ENCODE measurements around the gene ZMAT3.

ZMAT3 gene

GRCh38 chr3:179076243-179077027 is 4.8 kb upstream of the ZMAT3 start:
- intact Hi-C loops (cut with DNase I; ENCODE audit: low total_unique reads) = no loop called here
- Histone ChIP-seq H3K9me3 (no peaks in the 10 kb centered on the region), H3K36me3 (no peaks in the 10 kb centered on the region), H3K4me1 (peaks cover 0 to 5% (median 0%) of the 10 kb centered on the region in 4 donors), H3K27me3 (no peaks in the 10 kb centered on the region), H3K27ac (no peak overlapping the region), H3K4me3 (no peak overlapping the region)
- DNase-seq = no peak
- no peak for TF ChIP-seq CTCF (IDR thresholded peaks at IDR 0.05)

GRCh38 chr3:179074656-179075055 is 3.0 kb upstream of the ZMAT3 start:
- no peaks in the 10 kb centered on the region for H3K9me3 ChIP-seq
- intact Hi-C loops (cut with DNase I; ENCODE audit: low total_unique reads) = no loop called here
- H3K36me3 ChIP-seq = no peaks in the 10 kb centered on the region
- no peak overlapping the region for H3K4me3 ChIP-seq
- TF ChIP-seq CTCF (IDR thresholded peaks at IDR 0.05) = no peak
- peaks cover 0 to 17% (median 2%) of the 10 kb centered on the region in 4 donors for H3K4me1 ChIP-seq
- H3K27ac ChIP-seq = no peak overlapping the region
- no peak for DNase-seq
- H3K27me3 ChIP-seq = no peaks in the 10 kb centered on the region

GRCh38 chr3:179073816-179074215 is 2.2 kb upstream of the ZMAT3 start:
- Histone ChIP-seq H3K4me1 (peaks cover 0 to 26% (median 2%) of the 10 kb centered on the region in 4 donors), H3K36me3 (no peaks in the 10 kb centered on the region), H3K27me3 (no peaks in the 10 kb centered on the region), H3K9me3 (no peaks in the 10 kb centered on the region), H3K4me3 (no peak overlapping the region), H3K27ac (no peak overlapping the region)
- DNase-seq = no peak
- no peak for TF ChIP-seq CTCF (IDR thresholded peaks at IDR 0.05)
- intact Hi-C loops (cut with DNase I; ENCODE audit: low total_unique reads) = no loop called here

- Histone ChIP-seq H3K27me3 (no peaks in the 10 kb centered on the region), H3K4me3 (peak overlapping the region; percentile 64 to 84), H3K9me3 (no peaks in the 10 kb centered on the region), H3K4me1 (peaks cover 0 to 42% (median 2%) of the 10 kb centered on the region in 4 donors), H3K36me3 (peaks cover 0 to 5% (median 5%) of the 10 kb centered on the region in 3 donors), H3K27ac (peak overlapping the region; percentile 83 to 85)
- DNase-seq = peak in 1 of 2 donors; percentile 21
- intact Hi-C loops (cut with DNase I; ENCODE audit: low total_unique reads) = no loop called here
- no peak for TF ChIP-seq CTCF (IDR thresholded peaks at IDR 0.05)
Observed at GRCh38 chr3:179072100-179072438, 460 bp upstream of the ZMAT3 start.

- no peak for TF ChIP-seq CTCF (IDR thresholded peaks at IDR 0.05)
- H3K27me3 ChIP-seq = no peaks in the 10 kb centered on the region
- intact Hi-C loops (cut with DNase I; ENCODE audit: low total_unique reads) = no loop called here
- DNase-seq = no peak
- H3K27ac ChIP-seq = peak overlapping the region; percentile 83 to 85
- peak overlapping the region; percentile 64 to 84 for H3K4me3 ChIP-seq
- peaks cover 0 to 42% (median 2%) of the 10 kb centered on the region in 4 donors for H3K4me1 ChIP-seq
- H3K36me3 ChIP-seq = peaks cover 0 to 13% (median 13%) of the 10 kb centered on the region in 3 donors
- H3K9me3 ChIP-seq = no peaks in the 10 kb centered on the region
Observed at GRCh38 chr3:179071027-179071322, 634 bp downstream of the ZMAT3 start.
